HG03378 (cell line): ENCODE data around the gene IL36B.

ENCODE experiments used
- ATAC-seq: cut with Tn5 transposase; IDR thresholded peaks from one replicate; pipeline ENCODE4 v1.9.1; 2021; ENCODE audit warnings: mild to moderate bottlenecking, moderate library complexity; ENCODE audit not compliant: unreplicated experiment

IL36B gene

GRCh38 chr2:113076954-113077669 lies 24.4 kb upstream of the IL36B start:
- no peak for ATAC-seq

GRCh38 chr2:113075600-113075999 lies 22.9 kb upstream of the IL36B start:
- ATAC-seq: no peak

DNA sequence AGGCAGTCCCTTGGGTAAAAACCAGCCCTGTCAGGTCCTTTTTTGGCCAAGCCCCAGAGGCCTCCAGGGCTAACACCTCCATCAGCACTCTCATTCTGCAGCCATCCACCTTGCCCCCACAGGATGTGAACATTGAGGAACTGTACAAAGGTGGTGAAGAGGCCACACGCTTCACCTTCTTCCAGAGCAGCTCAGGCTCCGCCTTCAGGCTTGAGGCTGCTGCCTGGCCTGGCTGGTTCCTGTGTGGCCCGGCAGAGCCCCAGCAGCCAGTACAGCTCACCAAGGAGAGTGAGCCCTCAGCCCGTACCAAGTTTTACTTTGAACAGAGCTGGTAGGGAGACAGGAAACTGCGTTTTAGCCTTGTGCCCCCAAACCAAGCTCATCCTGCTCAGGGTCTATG lies 22.4 kb upstream of the IL36B start:
- ATAC-seq: no peak

DNA sequence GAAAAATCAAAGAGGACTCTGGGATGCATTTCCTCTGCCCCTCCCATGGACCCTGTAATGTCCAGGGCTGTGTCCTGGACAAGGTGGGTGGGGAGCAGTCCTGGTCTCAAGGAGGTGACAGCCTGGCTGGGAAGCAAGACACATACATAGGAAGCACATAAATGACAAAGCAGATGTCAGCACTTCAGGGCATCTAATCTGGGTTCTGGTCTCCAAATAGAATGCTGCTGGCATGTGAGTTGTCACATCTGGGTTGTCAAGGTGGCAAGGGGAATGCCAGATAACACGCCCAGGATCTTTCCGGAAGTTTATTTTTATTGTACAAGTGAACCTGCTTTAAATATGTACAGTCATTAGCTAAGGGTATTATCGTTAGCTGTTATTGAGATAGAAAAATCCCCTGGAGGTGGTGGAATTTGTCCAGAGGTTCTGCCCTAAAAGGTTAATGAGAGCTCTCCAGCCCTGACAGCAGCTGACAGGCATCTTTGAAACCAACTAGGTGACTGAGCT lies 20.7 kb upstream of the IL36B start:
- ATAC-seq: no peak

DNA sequence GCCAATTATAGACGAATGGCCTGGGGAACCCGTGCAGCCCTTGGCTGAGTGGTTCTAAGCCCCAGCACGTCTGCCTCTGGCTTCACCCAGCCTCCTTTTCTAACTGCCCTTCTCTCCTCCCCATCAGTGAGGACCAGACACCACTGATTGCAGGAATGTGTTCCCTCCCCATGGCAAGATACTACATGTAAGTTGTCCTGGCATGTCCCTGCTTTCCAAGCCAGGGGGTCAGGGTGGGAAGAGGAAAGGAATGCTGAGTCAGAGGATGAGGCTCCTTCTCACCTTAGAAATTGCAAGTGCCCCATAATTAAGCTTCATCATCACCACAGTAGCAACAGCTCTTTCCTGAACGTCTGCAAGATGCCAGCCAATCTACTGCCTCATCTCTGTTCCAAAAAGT lies 19.9 kb upstream of the IL36B start:
- ATAC-seq: no peak

GRCh38 chr2:113070606-113070975 lies 17.9 kb upstream of the IL36B start:
- ATAC-seq: no peak

GRCh38 chr2:113069676-113070605 lies 17.3 kb upstream of the IL36B start:
- no peak for ATAC-seq

GRCh38 chr2:113068706-113069485 lies 16.2 kb upstream of the IL36B start:
- ATAC-seq: no peak

DNA sequence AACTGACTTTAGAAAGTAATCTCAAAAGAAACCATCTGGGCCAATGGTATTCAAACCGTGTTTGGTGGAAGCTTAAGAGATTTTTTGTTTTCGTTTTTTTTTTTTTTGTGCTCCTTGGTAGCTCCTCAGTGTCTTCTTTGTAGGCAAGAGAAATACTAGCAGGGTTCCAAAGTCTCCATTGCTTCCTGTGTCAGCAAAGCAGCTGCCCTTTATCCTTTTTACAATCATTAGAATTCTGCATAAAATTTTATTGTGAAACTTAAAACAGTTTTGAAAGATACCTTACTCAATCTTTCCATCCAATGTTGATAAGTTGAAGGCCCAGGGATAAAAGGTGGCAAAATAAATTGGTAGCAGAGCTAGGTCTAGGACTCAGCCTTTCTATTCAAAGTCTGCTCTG lies 15.6 kb upstream of the IL36B start:
- no peak for ATAC-seq

DNA sequence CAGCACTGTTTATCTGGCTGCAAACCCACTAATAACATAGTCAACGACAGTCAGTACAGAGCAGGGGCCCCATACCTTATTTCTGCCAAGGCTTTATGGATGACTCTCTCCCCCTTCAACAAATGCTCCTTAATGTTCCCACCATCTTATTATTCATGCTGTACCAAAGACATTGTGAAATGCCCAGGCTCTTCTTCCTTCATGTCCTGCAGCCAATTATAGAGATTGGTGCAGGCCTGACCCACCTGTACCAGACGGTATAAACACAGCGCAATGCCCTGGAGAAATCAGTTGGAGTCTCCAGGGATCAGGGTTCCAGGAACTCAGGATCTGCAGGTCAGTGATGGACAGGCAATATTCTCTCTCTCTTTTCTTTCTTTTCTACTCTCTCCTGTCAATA lies 15.0 kb upstream of the IL36B start, which contains the start of gene IL1F10:
Gene IL1F10 (plus strand): TSS at position 290 of the 400 bp plus-strand sequence. CDS start 4,769 bp downstream, outside the sequence.
- no peak for ATAC-seq

DNA sequence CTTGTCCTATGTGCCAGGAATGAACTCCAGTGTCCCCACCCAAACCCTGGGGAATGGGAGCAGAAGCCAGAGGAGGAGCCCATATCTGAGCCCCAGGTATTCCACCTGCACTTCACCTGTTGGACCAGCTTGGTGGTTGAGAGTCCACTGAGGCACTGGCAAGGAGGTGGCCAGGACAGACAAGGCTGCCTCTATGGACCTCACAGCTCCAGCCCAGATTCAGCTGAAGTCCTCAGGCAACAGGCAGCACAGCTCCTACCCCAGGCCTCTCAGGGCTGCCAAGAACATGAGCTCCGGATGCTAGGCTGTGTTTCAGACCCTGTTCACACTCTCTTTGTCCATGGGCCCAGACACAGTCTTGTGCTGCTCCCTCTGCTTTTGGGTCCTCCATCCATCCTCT lies 12.2 kb upstream of the IL36B start:
- no peak for ATAC-seq

GRCh38 chr2:113064281-113064680 lies 11.6 kb upstream of the IL36B start:
- ATAC-seq: no peak

- ATAC-seq: no peak
Measured at GRCh38 chr2:113061896-113062770, 9.5 kb upstream of the IL36B start.

DNA sequence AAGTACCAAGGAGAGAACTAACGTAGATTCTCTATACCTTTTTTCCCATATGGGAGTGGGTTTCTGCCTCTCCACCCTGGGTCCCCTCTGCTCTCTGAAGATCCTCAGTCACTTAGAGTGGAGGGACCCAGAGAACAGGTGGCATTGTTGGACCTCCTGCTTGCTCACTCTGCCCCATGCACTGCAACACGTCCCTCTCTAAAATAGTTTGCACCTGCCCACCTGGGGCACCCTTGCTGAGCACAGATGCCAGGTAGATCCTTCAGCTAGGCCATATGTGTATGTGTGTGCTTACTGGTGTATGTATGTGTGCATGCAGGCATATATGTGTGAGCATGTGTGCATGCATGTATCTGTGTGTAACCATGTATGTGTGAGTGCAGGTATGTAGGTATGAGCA lies 8.6 kb upstream of the IL36B start:
- ATAC-seq: no peak

GRCh38 chr2:113060796-113061195 lies 8.1 kb upstream of the IL36B start:
- no peak for ATAC-seq

- no peak for ATAC-seq
Measured at GRCh38 chr2:113060396-113060795, 7.7 kb upstream of the IL36B start.

- no peak for ATAC-seq
Measured at GRCh38 chr2:113058998-113059960, 6.6 kb upstream of the IL36B start, which contains the start of gene IL36RN. IL36RN (plus strand) TSS chr2:113059198; CDS start chr2:113059439, 241 bp downstream.

- ATAC-seq: no peak
Measured at GRCh38 chr2:113058411-113058994, 5.8 kb upstream of the IL36B start.
